GM23338 (cell line): ENCODE measurements around the gene SLC39A13. TPM values are rescaled to one million over a fixed set of nuclear protein-coding genes. Genes with fewer than 3 reads are reported as not detected.

ENCODE experiments used
- ATAC-seq: fragments of 200-7000 bp; cut with Tn5 transposase; 3 replicates; pipeline ENCODE4 v1.9.1; 2020
- DNase-seq: peaks from one replicate; pipeline ENCODE4 v3.0.0-alpha.2; 2015; ENCODE audit warnings: low spot score
- H2AFZ ChIP-seq: fragments of 200-600 bp; sonication (generic); 2 replicates; pipeline ENCODE4 v1.8.0; 2016; ENCODE audit warnings: antibody characterized with exemption, mild to moderate bottlenecking, moderate library complexity
- H3F3A ChIP-seq: fragments of 200-600 bp; sonication (generic); replicated peaks from 2 replicates; pipeline ENCODE4 v1.8.0; 2017; ENCODE audit warnings: antibody characterized with exemption, mixed run types, low read depth
- H3K27ac ChIP-seq: fragments of 200-600 bp; sonication (generic); 2 replicates; pipeline ENCODE4 v1.6.1; 2016; ENCODE audit warnings: low read depth
- H3K27me3 ChIP-seq: fragments of 200-600 bp; sonication (generic); 2 replicates; pipeline ENCODE4 v1.8.0; 2016; ENCODE audit warnings: mild to moderate bottlenecking, mixed run types, moderate library complexity; ENCODE audit not compliant: insufficient read depth
- H3K36me3 ChIP-seq: fragments of 200-600 bp; sonication (generic); 2 replicates; pipeline ENCODE4 v1.8.0; 2016; ENCODE audit warnings: mild to moderate bottlenecking; ENCODE audit not compliant: insufficient read depth
- H3K4me1 ChIP-seq: fragments of 200-600 bp; sonication (generic); 2 replicates; pipeline ENCODE4 v1.8.0; 2016; ENCODE audit warnings: mild to moderate bottlenecking, moderate library complexity; ENCODE audit not compliant: insufficient read depth
- H3K4me2 ChIP-seq: fragments of 200-600 bp; sonication (generic); 2 replicates; pipeline ENCODE4 v1.7.1; 2017; ENCODE audit warnings: mixed run types
- H3K4me3 ChIP-seq: fragments of 200-600 bp; sonication (generic); 2 replicates; pipeline ENCODE4 v1.6.1; 2016; ENCODE audit warnings: mixed run types
- H3K79me2 ChIP-seq: fragments of 200-600 bp; sonication (generic); replicated peaks from 2 replicates; pipeline ENCODE4 v1.8.0; 2017; ENCODE audit warnings: mild to moderate bottlenecking; ENCODE audit not compliant: insufficient read depth
- H3K9me2 ChIP-seq: fragments of 200-600 bp; sonication (generic); 2 replicates; pipeline ENCODE4 v1.8.0; 2017; ENCODE audit not compliant: insufficient read depth
- H4K20me1 ChIP-seq: fragments of 200-600 bp; sonication (generic); replicated peaks from 2 replicates; pipeline ENCODE4 v1.8.0; 2017; ENCODE audit warnings: mild to moderate bottlenecking; ENCODE audit not compliant: insufficient read depth
- H3K27ac Mint-ChIP-seq: 2 replicates; pipeline ENCODE4 v1.8.0; 2020; ENCODE audit warnings: inconsistent platforms, mild to moderate bottlenecking, moderate library complexity, mixed read lengths
- H3K27me3 Mint-ChIP-seq: 3 replicates; pipeline ENCODE4 v1.8.0; 2022; ENCODE audit warnings: low read depth, mild to moderate bottlenecking, moderate library complexity, mixed read lengths, inconsistent platforms; ENCODE audit not compliant: insufficient read depth, poor library complexity
- H3K36me3 Mint-ChIP-seq: 3 replicates; pipeline ENCODE4 v1.8.0; 2021; ENCODE audit warnings: low read depth, mild to moderate bottlenecking, inconsistent platforms, moderate library complexity, mixed read lengths
- H3K4me1 Mint-ChIP-seq: 3 replicates; pipeline ENCODE4 v1.8.0; 2020; ENCODE audit warnings: mild to moderate bottlenecking, inconsistent platforms, mixed read lengths
- H3K4me3 Mint-ChIP-seq: 3 replicates; pipeline ENCODE4 v1.8.0; 2021; ENCODE audit warnings: moderate library complexity, mild to moderate bottlenecking, inconsistent platforms, mixed read lengths
- H3K9me3 Mint-ChIP-seq: 3 replicates; pipeline ENCODE4 v1.8.0; 2020; ENCODE audit warnings: moderate library complexity, mild to moderate bottlenecking, inconsistent platforms, mixed read lengths
- CREB1 ChIP-seq: fragments of 250-450 bp; sonication (Bioruptor Pico); IDR thresholded peaks from 2 replicates; pipeline ENCODE4 v1.5.0; 2020; ENCODE audit warnings: low read depth, mild to moderate bottlenecking, moderate library complexity
- CTCF ChIP-seq, 2 experiments: fragments of 200-600 bp in 1 of 2; sonication (generic) in 1 of 2; conservative IDR thresholded peaks; 2 replicates each; pipeline versions ENCODE4 v1.5.1 to v1.6.1; 2016 to 2017; ENCODE audit warnings: antibody characterized with exemption in 2 of 2, low read depth in 2 of 2, mild to moderate bottlenecking in 2 of 2, moderate library complexity in 1 of 2
- EZH2 ChIP-seq: fragments of 200-600 bp; sonication (generic); IDR thresholded peaks from one replicate; pipeline ENCODE4 v1.8.0; 2017; ENCODE audit warnings: antibody characterized with exemption, mild to moderate bottlenecking, low read depth; ENCODE audit not compliant: unreplicated experiment
- EZH2phosphoT487 ChIP-seq: fragments of 200-600 bp; sonication (generic); IDR thresholded peaks from one replicate; pipeline ENCODE4 v1.8.1; 2018; ENCODE audit warnings: antibody characterized with exemption; ENCODE audit not compliant: unreplicated experiment
- POLR2AphosphoS5 ChIP-seq: IDR thresholded peaks from 2 replicates; pipeline ENCODE4 v1.6.1; 2016; ENCODE audit warnings: antibody characterized with exemption, low read depth
- REST ChIP-seq: IDR thresholded peaks from one replicate; pipeline ENCODE4 v1.6.1; 2018; ENCODE audit warnings: antibody characterized with exemption; ENCODE audit not compliant: unreplicated experiment
- STAT1 ChIP-seq: IDR thresholded peaks from one replicate; pipeline ENCODE4 v1.6.1; 2016; ENCODE audit warnings: antibody characterized with exemption; ENCODE audit not compliant: unreplicated experiment
- polyA plus RNA-seq: library from polyadenylated mRNA; unstranded; fragments of >200 nt; fragmentation: Nextera tagmentation; extraction: Ambion mirVana; gene quantifications from 2 replicates; pipeline ENCODE4 v1.2.1, GENCODE V29; 2016
- total RNA-seq: library from RNA; depleted of rRNA; stranded (reverse); fragments of >200 nt; shearing (Covaris generic); gene quantifications from 2 replicates; pipeline ENCODE4 v1.2.3, GENCODE V29; 2014
- TF ChIP-seq, protein P1 (sequence below): IDR thresholded peaks from 2 replicates; pipeline ENCODE4 v1.6.1; 2016; ENCODE audit warnings: antibody characterized with exemption

The SLC39A13 gene
- total and polyA plus RNA-seq, 2 experiments from 2014 or later: 15.8 to 32.7 TPM

GRCh38 chr11:47417712-47418111, 9.3 kb downstream of the SLC39A13 start:
- H3K27me3 ChIP-seq: no peaks in the 10 kb centered on the region
- H3K4me1 Mint-ChIP-seq: no peaks in the 10 kb centered on the region; the same call in 2 of the 3 replicates
- no peak for ATAC-seq
- H3K4me3 ChIP-seq: no peak overlapping the region
- H3F3A ChIP-seq: peaks cover 9% of the 10 kb centered on the region
- H3K4me3 Mint-ChIP-seq: no peak overlapping the region
- H3K27ac ChIP-seq: no peak overlapping the region
- no peaks in the 10 kb centered on the region for H3K79me2 ChIP-seq
- H3K4me2 ChIP-seq: no peak overlapping the region
- H3K36me3 Mint-ChIP-seq: peaks cover 61% of the 10 kb centered on the region
- no peaks in the 10 kb centered on the region for H3K9me2 ChIP-seq
- H2AFZ ChIP-seq: no peak overlapping the region
- TF ChIP-seq EZH2phosphoT487: no peak
- no peak for TF ChIP-seq EZH2
- TF ChIP-seq CREB1 (CRISPR knock-in tag): no peak
- TF ChIP-seq STAT1: no peak
- no peak for TF ChIP-seq REST
- no peak for TF ChIP-seq CTCF (conservative IDR thresholded peaks at IDR 0.05; ENCODE audit: low read depth in 2 of 2)
- peak; percentile 6; the same call in 1 of the 2 replicates for TF ChIP-seq POLR2AphosphoS5
- TF ChIP-seq, protein P1, sequence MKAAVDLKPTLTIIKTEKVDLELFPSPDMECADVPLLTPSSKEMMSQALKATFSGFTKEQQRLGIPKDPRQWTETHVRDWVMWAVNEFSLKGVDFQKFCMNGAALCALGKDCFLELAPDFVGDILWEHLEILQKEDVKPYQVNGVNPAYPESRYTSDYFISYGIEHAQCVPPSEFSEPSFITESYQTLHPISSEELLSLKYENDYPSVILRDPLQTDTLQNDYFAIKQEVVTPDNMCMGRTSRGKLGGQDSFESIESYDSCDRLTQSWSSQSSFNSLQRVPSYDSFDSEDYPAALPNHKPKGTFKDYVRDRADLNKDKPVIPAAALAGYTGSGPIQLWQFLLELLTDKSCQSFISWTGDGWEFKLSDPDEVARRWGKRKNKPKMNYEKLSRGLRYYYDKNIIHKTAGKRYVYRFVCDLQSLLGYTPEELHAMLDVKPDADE: no peak
- no peaks in the 10 kb centered on the region for H4K20me1 ChIP-seq
- no peaks in the 10 kb centered on the region for H3K4me1 ChIP-seq
- H3K27ac Mint-ChIP-seq: 0 out of 2 replicates have a peak overlapping the region, but pooled peaks have one; percentile 18
- no peak for DNase-seq
- peaks cover 12% of the 10 kb centered on the region; the same call in 1 of the 2 replicates for H3K36me3 ChIP-seq
- peaks cover 15% of the 10 kb centered on the region for H3K27me3 Mint-ChIP-seq
- H3K9me3 Mint-ChIP-seq: no peaks in the 10 kb centered on the region
